ENCODE measurements around the gene TNFRSF14.
"Not testable (repeated sequence)": the region's sequence is repeated elsewhere in the genome, so short reads cannot be mapped to it uniquely, and the experiment has no call there.

Gene TNFRSF14

DNA sequence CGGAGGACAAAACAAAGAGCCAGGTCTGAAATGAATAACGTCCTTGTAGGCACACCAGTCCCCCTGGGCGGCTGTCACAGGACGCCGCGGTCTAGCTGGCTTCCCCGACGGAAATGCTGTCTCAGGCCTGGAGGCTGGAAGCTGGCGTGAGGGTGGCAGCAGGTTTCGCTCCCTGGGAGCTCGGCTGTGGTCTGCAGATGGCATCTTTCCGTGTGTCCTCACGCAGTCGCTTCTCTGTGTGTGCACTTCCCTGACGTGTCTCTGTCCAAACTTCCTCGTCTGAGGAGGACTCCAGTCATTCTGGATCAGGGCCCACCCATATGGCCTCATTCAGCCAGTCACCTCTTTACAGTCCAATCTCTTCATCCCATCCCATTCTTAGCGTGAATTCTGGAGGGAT is 14.2 kb downstream of the TNFRSF14 start:
- DNase-seq: no peak

DNA sequence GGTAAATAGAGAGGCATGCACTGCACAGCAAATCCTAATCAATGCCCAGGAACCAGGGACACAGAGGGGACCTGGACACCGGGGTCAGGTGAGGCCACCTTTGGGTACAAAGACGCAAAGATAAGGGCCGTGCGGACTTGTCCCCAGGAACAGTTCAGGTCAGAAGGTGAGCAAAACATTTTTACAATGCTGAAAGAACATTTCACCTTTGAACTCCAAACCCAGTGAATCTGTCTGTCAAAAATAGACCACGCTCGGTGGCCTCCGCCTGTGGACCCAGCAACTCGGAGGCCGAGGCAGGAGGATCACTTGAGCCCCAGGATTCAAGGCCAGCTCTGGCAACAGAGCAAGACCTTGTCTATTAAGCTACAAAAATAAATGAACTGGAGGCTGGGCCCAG is 15.2 kb downstream of the TNFRSF14 start:
- no peak for DNase-seq

DNA sequence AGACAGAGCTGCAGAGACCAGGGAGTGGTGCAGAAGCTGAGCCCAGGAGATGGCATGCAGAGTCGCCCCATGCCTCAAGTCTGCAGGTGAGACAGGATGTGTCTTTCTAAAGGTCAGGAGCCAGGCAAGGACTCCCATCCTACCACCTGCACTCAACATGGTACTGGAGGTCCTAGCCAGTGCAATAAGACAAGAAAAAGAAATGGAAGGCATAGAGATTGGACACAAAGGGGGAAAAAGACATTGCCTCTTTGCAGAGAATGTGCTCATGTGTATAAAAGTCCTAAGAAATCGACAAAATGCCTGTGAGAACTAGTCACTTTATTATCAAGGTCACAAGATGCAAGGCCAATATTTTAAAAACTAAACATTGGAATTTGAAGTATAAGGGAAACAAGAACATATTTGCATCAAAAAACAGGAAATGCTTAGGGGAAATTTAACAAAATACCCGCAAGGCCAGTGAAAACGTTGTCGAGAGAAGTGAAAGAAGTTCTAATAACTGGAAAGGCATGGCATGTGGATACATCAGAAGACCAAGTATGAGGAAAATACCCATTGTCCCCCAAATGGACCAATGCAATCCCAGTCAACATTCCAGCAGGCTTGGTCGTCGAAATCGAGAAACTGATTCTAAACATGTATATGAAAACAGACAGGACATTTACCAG is 17.2 kb downstream of the TNFRSF14 start:
- DNase-seq: no peak

DNA sequence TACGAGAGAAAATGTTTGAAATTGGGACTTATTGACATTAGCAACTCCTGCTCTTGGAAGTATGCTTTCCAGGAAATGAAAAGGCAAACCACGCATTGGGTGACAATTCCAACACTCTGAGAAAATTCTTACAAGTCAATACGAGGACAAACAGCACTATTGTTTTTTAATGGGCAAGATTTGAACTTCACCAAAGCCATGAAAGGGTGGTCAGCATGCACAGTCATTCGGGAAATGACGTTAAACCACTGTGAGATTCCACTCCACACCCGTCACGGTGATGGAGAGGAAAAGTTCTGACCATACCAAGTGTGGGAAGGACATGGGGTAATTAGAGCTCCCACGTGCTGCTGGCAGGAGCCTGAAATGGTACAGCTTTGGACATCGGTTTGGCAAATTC is 18.2 kb downstream of the TNFRSF14 start:
- no peak for DNase-seq

DNA sequence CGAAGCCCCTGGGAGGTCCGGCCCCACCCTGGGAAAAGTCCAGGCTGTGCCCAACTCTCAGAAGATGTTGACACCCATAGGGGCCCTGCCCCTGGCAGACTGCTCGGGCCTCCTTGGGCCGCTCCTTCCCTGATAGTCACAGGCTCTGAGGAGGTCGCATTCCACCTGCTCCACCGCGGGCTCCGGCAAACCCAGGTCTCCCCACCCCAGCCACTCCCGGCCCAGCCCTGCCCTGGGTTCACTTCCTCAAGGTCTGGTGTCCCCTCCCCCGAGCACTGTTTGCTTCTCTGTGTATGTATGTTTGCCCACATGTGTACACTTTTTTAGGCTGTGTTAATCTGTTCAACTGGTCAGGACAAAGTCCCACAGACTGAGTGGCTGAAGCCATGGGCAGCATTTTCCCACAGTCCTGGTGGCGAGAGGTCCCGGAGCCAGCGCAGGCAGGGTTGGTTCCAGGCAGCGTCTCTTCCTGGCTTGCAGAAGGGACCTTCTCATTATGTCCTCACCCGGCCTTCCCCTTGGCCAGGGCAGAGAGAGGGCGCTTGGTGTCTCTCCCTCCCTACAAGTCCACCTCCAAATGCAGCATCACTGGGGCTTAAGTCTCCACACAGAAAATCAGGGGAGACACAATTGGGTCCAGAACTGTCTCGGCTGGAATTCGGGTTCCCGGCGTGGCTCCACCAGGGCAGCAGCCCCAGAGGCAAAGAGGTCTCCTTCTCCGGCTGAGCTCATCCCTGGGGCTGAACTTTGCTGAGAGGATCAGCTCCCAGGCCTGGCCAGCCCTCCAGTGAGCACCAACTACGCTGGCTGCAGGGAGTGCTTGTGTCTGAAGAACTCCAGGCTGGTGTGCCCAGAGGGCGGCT is 19.9 kb downstream of the TNFRSF14 start:
- no peak for DNase-seq

DNA sequence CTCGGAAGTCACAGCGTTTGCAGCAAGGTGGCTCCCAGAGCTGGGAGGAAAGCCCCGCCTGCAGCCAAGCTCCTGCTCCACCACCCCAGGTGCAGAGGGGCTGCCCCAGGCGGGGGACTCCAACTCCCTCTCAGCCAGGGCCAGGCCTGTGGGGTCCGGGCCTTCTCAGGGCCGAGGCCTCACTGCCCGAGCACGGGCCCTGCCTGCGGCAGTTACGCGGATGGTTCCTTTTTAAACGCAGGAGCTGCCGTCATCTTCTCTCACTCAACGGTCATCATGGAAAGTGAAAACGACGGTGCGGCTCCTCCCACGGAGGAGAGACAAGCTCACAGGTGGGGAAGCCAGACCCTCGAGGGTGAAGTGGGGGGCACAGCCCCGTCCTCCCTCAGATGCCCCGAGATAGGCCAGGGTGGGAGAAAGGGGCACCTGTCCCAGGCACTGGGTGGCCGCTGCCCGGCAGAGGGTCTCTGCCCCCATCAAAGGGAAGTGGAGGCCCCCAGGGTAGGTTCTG is 21.4 kb downstream of the TNFRSF14 start:
- not testable (repeated sequence) for DNase-seq

DNA sequence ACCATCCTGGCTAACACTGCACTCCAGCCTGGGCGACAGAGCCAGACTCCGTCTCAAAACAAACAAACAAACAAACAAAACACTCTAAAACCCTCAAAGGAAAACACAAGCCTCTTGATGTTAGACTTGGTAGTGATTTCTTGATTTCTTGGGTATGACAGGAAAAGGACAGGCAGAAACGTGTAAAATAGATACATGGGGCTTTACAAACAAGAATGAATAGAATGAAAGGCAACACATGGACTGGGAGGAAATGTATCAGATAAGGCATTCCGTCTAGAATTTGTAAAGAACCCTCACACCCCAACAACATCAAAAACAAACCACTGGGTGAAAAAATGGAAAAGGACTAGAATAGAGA is 22.6 kb downstream of the TNFRSF14 start:
- no peak for DNase-seq

DNA sequence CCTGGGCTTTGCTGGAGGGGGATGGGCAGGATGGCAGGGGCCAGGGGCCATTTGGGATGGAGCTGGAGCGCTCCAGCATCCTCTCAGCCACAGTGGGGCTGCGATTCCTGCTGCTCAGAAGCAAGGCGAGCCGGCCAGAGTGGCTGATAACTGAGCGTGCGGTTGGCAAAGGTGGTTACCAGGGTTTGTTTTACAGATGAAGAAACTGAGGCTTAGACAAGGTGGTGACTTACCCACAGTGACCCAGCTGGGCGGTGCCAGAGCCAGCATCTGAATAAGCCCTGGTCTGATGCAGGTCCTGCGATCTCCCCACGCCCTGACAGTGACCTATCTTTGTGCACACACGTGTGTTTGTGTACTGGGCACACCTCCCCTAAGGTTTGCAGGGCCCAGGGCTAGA is 24.5 kb downstream of the TNFRSF14 start:
- DNase-seq: no peak

DNA sequence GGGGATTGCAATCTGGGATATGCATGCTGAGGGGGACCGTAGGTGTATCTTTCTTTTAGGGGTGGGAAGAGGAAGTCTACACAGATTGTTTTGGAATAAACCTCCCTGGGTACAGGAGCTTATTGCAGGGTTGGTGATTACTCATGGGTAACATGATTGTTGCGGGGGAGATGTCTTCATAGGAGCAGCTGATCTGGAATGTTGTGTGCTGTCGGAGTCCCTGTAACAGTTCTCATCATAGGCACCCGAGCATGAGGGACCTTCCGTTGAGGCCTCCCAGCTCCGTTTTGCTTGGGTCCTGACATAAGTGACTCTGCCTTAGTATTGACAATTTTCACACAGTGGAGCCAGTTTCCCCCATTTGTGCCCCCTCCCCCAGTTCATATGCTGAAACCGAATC is 26.2 kb downstream of the TNFRSF14 start:
- no peak for DNase-seq

DNA sequence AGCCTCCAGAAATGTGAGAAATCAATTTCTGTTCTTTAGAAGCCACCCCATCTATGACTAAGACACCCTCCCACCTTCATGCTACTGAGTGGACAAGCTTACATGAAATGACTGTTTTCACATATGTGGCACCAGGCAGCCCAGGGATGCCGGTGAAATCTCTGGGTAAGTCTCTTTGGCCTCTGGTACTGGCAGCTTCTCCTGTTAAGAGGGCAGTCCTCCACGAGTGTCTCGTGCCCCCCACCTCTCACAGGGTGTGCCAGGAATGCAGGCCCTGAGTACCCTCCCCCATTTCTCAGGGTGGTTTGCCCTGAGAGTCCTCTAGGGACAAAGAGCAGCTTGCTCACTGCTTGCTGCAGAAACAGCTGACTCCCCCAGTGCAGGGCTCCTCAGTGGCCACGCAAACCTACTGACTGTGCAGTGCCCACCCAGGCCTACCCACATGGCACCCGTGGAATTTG is 27.2 kb downstream of the TNFRSF14 start:
- DNase-seq: no peak

DNA sequence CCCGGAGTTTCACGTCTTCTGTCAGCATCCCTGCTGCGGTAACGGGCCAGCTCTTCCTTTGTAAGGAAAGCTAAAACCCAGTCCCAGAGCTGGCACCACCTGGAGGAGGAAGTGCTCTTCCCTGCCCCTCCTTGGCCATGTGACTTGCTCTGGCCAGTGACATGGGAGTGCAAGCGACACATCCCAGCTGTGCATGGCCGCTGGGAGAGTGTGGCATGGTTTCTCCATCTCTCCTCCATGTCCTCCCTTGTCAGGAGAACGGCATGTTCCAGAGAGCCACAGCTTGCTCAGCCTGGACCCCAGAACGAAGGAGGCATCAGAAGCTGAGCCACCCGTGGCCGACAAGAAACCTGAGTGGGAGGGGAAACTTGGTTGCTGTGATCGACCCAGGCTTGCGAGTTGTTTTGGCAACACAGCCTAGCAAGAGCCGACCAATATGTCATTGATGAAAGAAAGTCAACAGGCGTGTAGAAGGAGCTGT is 27.7 kb downstream of the TNFRSF14 start:
- no peak for DNase-seq

DNA sequence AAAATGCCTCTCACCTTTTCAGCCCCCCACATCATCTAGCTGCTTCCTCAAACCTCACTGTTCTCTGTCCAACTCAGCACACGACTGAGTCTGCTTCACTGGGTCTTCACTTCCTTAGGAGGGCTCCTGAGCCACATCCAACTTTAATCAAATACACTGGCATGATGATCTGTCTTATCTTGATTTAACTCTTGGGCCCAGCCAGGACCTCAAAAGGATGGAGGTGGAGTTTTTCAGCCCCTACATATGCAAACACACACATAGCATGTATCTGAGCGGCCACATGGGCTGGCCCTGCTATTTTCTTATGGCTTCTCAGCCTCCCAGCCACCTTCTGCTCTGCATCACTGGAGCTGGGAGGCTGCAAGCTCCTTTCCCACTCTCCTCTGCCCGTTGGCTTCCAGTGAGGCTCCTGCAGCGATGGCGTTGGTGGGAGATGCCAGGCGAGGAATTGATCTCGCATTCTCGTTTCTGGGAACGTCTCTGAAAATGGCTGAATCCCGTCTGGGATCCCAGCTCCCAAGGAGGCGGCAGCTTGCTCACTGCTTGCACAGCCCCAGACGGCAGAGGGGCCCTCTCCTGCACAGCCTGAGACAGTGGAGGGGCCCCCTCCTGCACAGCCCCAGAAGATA is 28.6 kb downstream of the TNFRSF14 start:
- DNase-seq: no peak

DNA sequence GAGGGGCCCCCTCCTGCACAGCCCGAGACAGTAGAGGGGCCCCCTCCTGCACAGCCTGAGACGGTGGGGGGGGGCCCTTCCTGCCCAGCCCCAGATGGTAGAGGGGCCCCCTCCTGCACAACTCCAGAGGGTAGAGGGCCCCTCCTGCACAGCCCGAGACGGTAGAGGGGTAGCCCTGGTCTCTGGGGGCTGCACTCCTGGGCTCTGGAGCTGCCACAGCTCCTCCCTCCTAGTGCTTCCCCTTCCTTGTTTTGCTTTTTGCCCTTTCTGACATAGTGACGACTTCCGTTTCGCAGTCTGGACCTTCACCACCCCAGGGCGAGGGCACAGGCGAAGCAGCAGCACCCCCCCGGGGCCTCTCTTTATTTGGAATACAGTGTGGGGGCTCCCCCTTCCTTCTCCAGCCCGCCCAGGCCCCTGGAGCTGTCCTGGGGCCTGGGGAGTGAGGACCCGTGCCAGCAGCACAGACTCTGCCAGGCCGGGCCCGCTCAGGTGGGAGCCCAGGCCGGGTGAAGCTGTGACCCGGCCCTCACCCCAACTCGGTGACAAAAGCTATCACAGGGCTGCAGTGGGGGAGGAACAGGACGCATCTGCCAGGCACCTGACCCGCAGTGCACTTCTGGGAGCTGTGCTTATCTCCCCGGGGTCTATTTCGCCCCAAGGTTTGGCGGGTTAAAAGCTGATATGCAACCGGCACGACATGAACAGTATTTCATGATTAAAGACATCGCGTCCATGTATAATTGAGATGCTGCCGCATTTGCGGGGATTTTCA is 29.3 kb downstream of the TNFRSF14 start:
- peak; percentile 72 for DNase-seq

DNA sequence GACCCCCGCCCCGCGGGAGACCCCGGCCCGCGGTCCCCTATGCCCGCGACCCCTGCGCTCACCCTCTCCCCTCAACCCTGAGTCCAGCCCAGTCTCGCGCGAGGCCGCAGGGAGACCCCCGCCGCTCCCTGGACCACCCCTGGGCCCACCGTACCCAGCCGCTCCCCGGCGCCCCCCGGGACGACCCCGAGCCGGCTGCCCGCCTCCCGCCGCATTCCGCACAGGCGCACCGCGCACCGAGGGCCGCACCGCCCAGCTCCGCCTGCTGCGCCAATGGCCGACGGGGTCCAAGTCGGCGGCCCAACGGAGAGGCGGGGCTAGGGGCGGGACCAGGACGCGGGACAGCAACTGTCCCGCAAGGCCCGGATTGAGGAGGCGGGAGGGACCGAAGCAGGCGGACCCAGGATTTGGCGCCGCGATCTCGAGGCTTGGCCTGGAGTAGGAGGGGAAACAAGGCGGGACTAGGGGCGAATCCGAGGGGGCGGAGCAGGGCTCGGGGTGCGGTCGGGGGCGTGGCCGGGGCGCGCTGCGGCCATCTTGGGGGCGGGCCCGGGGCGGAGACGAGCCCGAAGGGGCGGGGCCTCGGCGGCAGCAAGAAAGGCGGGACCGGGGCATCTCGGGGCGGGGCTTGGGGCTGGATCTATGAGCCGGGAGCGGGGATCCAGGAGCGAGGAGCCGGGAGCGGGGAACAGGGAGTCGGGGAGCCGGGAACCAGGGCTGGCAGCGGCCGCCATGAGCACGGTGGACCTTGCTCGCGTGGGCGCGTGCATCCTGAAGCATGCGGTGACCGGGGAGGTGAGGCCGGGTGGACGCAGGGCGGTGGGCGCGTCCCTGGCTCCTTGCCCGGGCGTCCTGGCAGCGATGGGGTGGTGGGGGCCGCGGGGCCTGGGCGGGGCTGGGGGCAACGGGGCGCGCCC is 30.2 kb downstream of the TNFRSF14 start, which contains the start of gene PRXL2B:
TSS of gene PRXL2B (plus strand) at position 624 of the 917 bp plus-strand sequence. CDS start at position 733, 109 bp downstream.
- peak; percentile 99 for DNase-seq

DNA sequence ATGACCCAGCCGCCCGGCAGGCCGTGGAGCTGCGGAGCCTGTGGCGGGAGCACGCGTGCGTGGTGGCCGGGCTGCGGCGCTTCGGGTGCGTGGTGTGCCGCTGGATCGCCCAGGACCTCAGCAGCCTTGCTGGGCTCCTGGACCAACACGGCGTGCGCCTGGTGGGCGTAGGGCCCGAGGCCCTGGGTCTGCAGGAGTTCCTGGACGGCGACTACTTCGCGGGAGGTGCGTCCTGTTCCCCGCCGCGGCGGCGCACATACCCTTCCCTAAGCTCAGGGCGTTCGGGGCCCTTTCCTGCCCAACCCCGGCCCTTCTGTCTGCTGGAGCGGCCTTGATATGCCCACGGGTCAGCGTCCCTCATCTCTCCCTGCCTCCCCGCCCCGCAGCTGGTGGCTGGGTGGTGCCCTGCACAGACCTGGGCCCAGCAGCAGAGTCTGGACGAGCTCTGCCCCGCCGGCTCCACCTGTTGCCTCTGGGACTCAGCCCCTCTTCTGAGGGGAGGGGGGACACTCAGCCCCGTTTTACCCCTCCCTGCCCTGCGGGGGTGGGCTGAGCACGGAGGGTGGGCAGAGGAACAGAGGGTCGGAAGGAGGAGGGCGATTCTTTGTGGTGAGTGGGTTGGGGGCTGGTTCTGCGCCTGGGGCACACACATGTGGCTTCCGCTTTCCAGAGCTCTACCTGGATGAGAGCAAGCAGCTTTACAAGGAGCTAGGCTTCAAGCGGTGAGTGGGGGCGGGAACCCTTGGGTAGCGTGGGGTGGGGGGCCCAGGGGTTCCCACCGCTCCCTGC is 31.1 kb downstream of the TNFRSF14 start:
- DNase-seq: no peak

DNA sequence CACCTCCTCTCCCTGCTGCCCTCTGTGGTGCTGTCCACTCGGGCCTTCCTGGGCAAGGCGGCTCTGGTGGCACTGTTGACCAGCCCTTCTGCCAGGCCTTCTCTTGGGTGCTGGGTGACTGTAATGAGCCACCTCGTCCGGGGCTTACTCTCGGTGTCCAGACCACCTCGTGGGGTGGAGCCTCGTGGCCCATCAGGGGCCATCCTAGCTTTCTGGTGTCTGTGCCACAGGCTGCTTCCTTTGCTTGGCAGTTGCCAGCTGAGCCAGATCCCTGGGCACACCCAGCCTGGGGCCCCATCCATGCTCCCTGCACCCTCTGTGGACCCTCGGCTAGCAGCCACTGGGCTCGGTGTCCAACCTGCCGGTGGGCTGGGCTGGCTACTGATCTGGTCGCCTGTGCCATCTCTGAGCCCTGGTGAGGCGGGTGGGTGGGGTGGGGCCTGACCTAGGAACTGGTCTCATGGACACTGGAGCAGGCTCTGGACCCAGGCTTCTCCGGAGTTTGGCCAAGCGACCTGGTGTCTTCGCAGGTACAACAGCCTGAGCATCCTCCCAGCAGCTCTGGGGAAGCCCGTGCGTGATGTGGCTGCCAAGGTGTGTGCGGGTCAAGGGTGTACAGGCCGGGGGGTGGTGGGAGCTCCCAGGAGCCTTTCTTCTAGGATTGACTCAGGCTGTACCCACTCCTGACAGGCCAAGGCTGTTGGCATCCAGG is 31.8 kb downstream of the TNFRSF14 start:
- no peak for DNase-seq

DNA sequence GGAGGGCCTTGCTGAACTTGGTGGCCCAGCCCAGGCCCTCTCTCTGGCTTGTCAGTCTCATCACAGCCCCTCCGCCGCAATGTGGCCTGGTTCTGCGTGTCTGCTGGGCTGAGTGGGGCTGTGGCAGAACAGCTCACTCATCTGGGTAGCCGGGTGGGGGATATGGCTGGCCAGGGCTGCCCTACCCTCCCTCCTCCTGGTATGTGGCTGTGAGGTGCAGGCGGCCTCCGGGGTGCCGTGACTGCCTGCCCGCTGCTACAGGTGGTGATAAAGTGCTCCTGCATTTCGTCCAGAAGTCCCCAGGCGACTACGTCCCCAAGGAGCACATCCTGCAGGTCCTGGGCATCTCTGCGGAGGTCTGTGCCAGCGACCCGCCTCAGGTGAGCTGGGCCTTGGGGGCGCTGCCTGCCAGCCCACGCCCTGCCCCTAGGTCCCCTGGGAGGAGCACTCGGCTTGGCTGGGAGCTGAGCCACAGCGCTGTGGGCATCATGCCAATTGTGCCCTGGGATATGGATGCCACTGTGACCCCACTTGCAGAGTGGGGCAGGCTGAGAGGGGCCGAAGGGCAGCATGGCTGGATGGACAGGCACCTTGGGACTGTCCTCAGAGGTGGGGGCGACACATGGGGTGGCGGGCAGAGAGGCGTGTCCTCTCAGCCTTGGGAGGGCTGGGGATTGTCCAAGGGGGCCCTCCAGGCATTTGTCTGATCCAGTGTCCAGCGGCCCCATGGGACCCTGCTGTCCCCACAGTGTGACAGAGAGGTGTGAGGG is 32.7 kb downstream of the TNFRSF14 start:
- DNase-seq: no peak

DNA sequence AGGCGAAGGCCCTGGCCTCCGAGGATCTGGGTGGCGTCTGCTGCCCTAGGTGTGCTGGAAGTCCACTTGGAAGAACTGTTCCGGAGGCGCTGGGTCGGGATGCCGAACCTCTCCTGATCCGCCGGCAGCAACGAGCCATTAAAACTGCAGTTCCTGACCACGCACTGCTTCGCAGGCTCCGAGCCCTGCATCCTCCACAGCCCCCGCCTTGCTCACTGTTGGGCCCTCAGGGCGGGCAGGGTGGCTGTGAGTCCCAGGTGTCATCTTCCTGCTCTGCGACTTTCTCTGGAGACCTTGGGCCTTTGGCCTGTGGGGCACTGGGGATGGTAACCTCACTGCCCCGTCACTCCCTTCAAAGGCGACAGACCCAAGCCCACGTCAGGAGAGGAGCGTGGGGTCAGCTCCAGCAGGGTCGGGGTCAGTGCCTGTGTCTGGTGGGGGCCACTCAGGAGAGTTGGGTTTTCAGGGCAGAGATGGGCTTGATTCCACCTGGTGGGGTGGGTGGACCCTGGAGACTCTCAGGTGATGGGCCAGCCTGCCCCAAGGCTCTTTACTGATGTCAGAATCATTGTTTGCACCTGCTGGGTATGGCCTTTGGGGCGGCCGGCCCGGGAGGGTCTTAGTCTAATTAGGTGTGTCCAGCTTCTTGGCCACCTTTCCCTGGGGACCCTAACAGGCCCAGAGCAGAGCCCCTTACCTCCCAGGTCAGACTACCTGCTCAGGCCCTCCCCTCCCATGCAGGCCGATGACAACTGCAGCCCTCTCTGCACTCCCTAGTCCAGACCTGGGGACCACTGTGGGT is 33.5 kb downstream of the TNFRSF14 start:
- DNase-seq: no peak

Measured in femur (tissue), 1 donor.